Suprapubic skin (tissue), 3 donors: Measurements from ENCODE around the gene KIF22.

Source experiments
- EP300 ChIP-seq: sonication (generic); formaldehyde crosslinking; IDR thresholded peaks from one replicate; pipeline ENCODE4 v1.6.1; 2017; ENCODE audit warnings: antibody characterized with exemption
- TF ChIP-seq, protein P1 (sequence below), 2 donors: fragments of 200-600 bp in 1 of 2; fragments of 450-650 bp in 1 of 2; sonication (generic) in 1 of 2; IDR thresholded peaks; one replicate each; pipeline ENCODE4 v1.5.1; 2016 to 2019; ENCODE audit warnings: antibody characterized with exemption in 2 of 2, mild to moderate bottlenecking in 1 of 2, moderate library complexity in 1 of 2

DNA sequence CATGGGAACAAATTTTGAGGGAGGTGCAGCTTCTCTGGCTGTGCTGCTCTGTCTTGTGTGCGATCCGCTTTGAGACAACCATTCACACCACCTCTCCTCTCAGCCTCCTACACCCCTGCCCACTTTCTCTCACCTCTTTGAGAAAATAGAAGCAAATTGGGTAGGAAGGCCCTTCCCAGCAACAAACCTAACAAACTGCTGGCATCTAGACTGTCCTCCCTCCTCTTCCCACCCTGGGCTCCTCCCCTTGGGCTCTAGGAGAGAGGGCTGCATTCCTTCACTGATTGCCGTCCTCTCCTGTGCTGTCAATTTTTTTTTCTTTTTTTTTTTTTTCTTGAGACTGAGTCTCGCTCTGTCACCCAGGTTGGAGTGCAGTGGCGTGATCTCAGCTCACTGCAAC lies 59.0 kb downstream of the KIF22 start:
- TF ChIP-seq, protein P1, sequence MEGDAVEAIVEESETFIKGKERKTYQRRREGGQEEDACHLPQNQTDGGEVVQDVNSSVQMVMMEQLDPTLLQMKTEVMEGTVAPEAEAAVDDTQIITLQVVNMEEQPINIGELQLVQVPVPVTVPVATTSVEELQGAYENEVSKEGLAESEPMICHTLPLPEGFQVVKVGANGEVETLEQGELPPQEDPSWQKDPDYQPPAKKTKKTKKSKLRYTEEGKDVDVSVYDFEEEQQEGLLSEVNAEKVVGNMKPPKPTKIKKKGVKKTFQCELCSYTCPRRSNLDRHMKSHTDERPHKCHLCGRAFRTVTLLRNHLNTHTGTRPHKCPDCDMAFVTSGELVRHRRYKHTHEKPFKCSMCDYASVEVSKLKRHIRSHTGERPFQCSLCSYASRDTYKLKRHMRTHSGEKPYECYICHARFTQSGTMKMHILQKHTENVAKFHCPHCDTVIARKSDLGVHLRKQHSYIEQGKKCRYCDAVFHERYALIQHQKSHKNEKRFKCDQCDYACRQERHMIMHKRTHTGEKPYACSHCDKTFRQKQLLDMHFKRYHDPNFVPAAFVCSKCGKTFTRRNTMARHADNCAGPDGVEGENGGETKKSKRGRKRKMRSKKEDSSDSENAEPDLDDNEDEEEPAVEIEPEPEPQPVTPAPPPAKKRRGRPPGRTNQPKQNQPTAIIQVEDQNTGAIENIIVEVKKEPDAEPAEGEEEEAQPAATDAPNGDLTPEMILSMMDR (IDR thresholded peaks at IDR 0.05) = no peak
- no peak for TF ChIP-seq EP300
